HEK293T (cell line): Measurements from ENCODE around the gene RTN4IP1.
"Not testable (repeated sequence)": the region's sequence is repeated elsewhere in the genome, so short reads cannot be mapped to it uniquely, and the experiment has no call there.

ENCODE experiments used
- CTCF ChIA-PET: fragments of 350-600 bp; formaldehyde crosslinking; extraction: SDS; loops from one replicate; lab custom pipeline; 2021; ENCODE audit warnings: antibody characterized with exemption, inconsistent platforms; lab: Yijun Ruan, JAX
- POLR2A ChIA-PET: fragments of 350-600 bp; formaldehyde crosslinking; extraction: SDS; loops from one replicate; lab custom pipeline; 2020; ENCODE audit warnings: antibody characterized with exemption, inconsistent platforms; lab: Yijun Ruan, JAX
- DNase-seq: peaks from one replicate; pipeline ENCODE4 v3.0.0; 2012; ENCODE audit warnings: mixed read lengths; ENCODE audit errors: extremely low spot score
- ARNT ChIP-seq: fragments of 450-650 bp; IDR thresholded peaks from 2 replicates; pipeline ENCODE4 v1.6.1; 2017; ENCODE audit warnings: mild to moderate bottlenecking
- BHLHE40 ChIP-seq: fragments of 450-650 bp; IDR thresholded peaks from 2 replicates; pipeline ENCODE4 v1.6.1; 2016; ENCODE audit warnings: mild to moderate bottlenecking, moderate library complexity, borderline replicate concordance
- CTBP1 ChIP-seq: fragments of 450-650 bp; IDR thresholded peaks from 2 replicates; pipeline ENCODE4 v1.6.1; 2016; ENCODE audit warnings: borderline replicate concordance
- ELF4 ChIP-seq: fragments of 450-650 bp; IDR thresholded peaks from 2 replicates; pipeline ENCODE4 v1.6.1; 2017; ENCODE audit warnings: antibody characterized with exemption
- FOXA1 ChIP-seq: fragments of 450-650 bp; IDR thresholded peaks from 2 replicates; pipeline ENCODE4 v1.6.1; 2016; ENCODE audit warnings: mild to moderate bottlenecking
- FOXK2 ChIP-seq: fragments of 450-650 bp; IDR thresholded peaks from 2 replicates; pipeline ENCODE4 v1.6.1; 2016; ENCODE audit warnings: mild to moderate bottlenecking
- FOXM1 ChIP-seq: fragments of 450-650 bp; IDR thresholded peaks from 2 replicates; pipeline ENCODE4 v1.6.1; 2017; ENCODE audit warnings: mild to moderate bottlenecking, borderline replicate concordance
- HDGF ChIP-seq: fragments of 450-650 bp; IDR thresholded peaks from 2 replicates; pipeline ENCODE4 v1.6.1; 2017; ENCODE audit warnings: antibody characterized with exemption, borderline replicate concordance
- L3MBTL2 ChIP-seq: fragments of 450-650 bp; conservative IDR thresholded peaks from 2 replicates; pipeline ENCODE4 v1.6.1; 2016; ENCODE audit warnings: mild to moderate bottlenecking
- LEF1 ChIP-seq: fragments of 450-650 bp; IDR thresholded peaks from 2 replicates; pipeline ENCODE4 v1.6.1; 2017; ENCODE audit warnings: mild to moderate bottlenecking, borderline replicate concordance
- NFRKB ChIP-seq: fragments of 450-650 bp; IDR thresholded peaks from 2 replicates; pipeline ENCODE4 v1.6.1; 2016; ENCODE audit warnings: mild to moderate bottlenecking, moderate library complexity
- PKNOX1 ChIP-seq: fragments of 450-650 bp; IDR thresholded peaks from 2 replicates; pipeline ENCODE4 v1.6.1; 2016
- SP1 ChIP-seq: fragments of 450-650 bp; IDR thresholded peaks from 2 replicates; pipeline ENCODE4 v1.6.1; 2017
- SUZ12 ChIP-seq: fragments of 450-650 bp; IDR thresholded peaks from 2 replicates; pipeline ENCODE4 v1.6.1; 2016; ENCODE audit warnings: mild to moderate bottlenecking
- TARDBP ChIP-seq: fragments of 450-650 bp; IDR thresholded peaks from 2 replicates; pipeline ENCODE4 v1.6.1; 2016
- ZNF384 ChIP-seq: fragments of 450-650 bp; IDR thresholded peaks from 2 replicates; pipeline ENCODE4 v1.6.1; 2016

Gene RTN4IP1

GRCh38 chr6:106599440-106599839 lies 29.9 kb downstream of the RTN4IP1 start:
- ChIA-PET POLR2A (no interaction called here), CTCF (no interaction called here)
- TF ChIP-seq SP1 (no peak), ELF4 (no peak), ZNF384 (no peak), FOXA1 (no peak), BHLHE40 (no peak), L3MBTL2 (no peak)

GRCh38 chr6:106591111-106591825 lies 38.0 kb downstream of the RTN4IP1 start:
- TF ChIP-seq HDGF = no peak
- TF ChIP-seq SP1 = no peak
- no peak for TF ChIP-seq TARDBP
- ChIA-PET CTCF (interaction anchor here (0.6 to 1.0 kb wide), 2 partner anchors 24 to 459 kb away, joined by 3 read pairs; no protein-coding TSS in a partner anchor), POLR2A (no interaction called here)
- no peak for DNase-seq

More at GRCh38 chr6:106599440-106599839, 29.9 kb downstream of the RTN4IP1 start:
- DNase-seq = no peak

GRCh38 chr6:106588937-106589336 lies 40.4 kb downstream of the RTN4IP1 start:
- DNase-seq, CTCF ChIA-PET, POLR2A ChIA-PET: not testable (repeated sequence)

GRCh38 chr6:106586815-106587415 lies 42.4 kb downstream of the RTN4IP1 start:
- TF ChIP-seq BHLHE40 = no peak
- no peak for TF ChIP-seq SUZ12
- no peak for TF ChIP-seq HDGF
- no peak for TF ChIP-seq FOXM1
- TF ChIP-seq L3MBTL2 = no peak
- TF ChIP-seq FOXK2 = no peak
- no peak for TF ChIP-seq ARNT
- no peak for TF ChIP-seq LEF1
- TF ChIP-seq ELF4 = no peak
- TF ChIP-seq ZNF384 = no peak
- no peak for TF ChIP-seq TARDBP
- no peak for TF ChIP-seq NFRKB
- no peak for TF ChIP-seq PKNOX1
- no peak for TF ChIP-seq CTBP1
- TF ChIP-seq SP1 = no peak
- TF ChIP-seq FOXA1 = no peak
- DNase-seq = no peak
- ChIA-PET POLR2A (no interaction called here), CTCF (interaction anchor here (0.8 kb wide), 1 partner anchor 172 kb away, joined by 4 read pairs; no protein-coding TSS in a partner anchor)

GRCh38 chr6:106581468-106581867 lies 47.8 kb downstream of the RTN4IP1 start:
- POLR2A ChIA-PET = no interaction called here
- CTCF ChIA-PET = no interaction called here
- TF ChIP-seq FOXA1 = no peak
- no peak for TF ChIP-seq LEF1
- TF ChIP-seq TARDBP = no peak
- TF ChIP-seq BHLHE40 = no peak
- no peak for TF ChIP-seq FOXM1
- TF ChIP-seq ZNF384 = no peak
- TF ChIP-seq CTBP1 = no peak
- TF ChIP-seq NFRKB = no peak
- TF ChIP-seq ELF4 = no peak
- no peak for TF ChIP-seq PKNOX1
- TF ChIP-seq SP1 = no peak
- TF ChIP-seq SUZ12 = no peak
- no peak for TF ChIP-seq FOXK2
- TF ChIP-seq HDGF = no peak
- no peak for DNase-seq

GRCh38 chr6:106579281-106579680 lies 50.0 kb downstream of the RTN4IP1 start:
- ChIA-PET CTCF (interaction anchor here (0.9 kb wide), 1 partner anchor 244 kb away, joined by 3 read pairs; no protein-coding TSS in a partner anchor), POLR2A (no interaction called here)
- no peak for TF ChIP-seq TARDBP
- TF ChIP-seq ARNT = no peak
- TF ChIP-seq CTBP1 = no peak
- TF ChIP-seq L3MBTL2 = no peak
- no peak for TF ChIP-seq HDGF
- no peak for TF ChIP-seq ELF4
- no peak for TF ChIP-seq FOXA1
- no peak for TF ChIP-seq FOXK2
- TF ChIP-seq SUZ12 = no peak
- TF ChIP-seq SP1 = no peak
- no peak for TF ChIP-seq BHLHE40
- no peak for TF ChIP-seq FOXM1
- TF ChIP-seq PKNOX1 = no peak
- no peak for TF ChIP-seq NFRKB
- TF ChIP-seq LEF1 = no peak
- TF ChIP-seq ZNF384 = no peak
- no peak for DNase-seq
